Neuron (in vitro differentiated cells): ENCODE measurements around the gene HIGD2B.
"Not testable (repeated sequence)": the region's sequence is repeated elsewhere in the genome, so short reads cannot be mapped to it uniquely, and the experiment has no call there.

Experiments
- H2AFZ ChIP-seq: one replicate; pipeline ENCODE4 v1.6.1; 2013; ENCODE audit warnings: low read depth, mild to moderate bottlenecking, inconsistent platforms, low read length, moderate library complexity
- H3K27me3 ChIP-seq: one replicate; pipeline ENCODE4 v1.6.1; 2013; ENCODE audit warnings: low read length; ENCODE audit not compliant: insufficient read depth
- H3K36me3 ChIP-seq: one replicate; pipeline ENCODE4 v1.6.1; 2013; ENCODE audit warnings: low read length; ENCODE audit not compliant: insufficient read depth
- H3K4me1 ChIP-seq: one replicate; pipeline ENCODE4 v1.6.1; 2013; ENCODE audit warnings: low read length; ENCODE audit not compliant: insufficient read depth
- H3K4me3 ChIP-seq: 2 replicates; pipeline ENCODE4 v1.5.1; 2013; ENCODE audit warnings: mild to moderate bottlenecking, low read length, moderate library complexity
- H3K9me3 ChIP-seq: one replicate; pipeline ENCODE4 v1.6.1; 2013; ENCODE audit warnings: low read length

Gene HIGD2B

DNA sequence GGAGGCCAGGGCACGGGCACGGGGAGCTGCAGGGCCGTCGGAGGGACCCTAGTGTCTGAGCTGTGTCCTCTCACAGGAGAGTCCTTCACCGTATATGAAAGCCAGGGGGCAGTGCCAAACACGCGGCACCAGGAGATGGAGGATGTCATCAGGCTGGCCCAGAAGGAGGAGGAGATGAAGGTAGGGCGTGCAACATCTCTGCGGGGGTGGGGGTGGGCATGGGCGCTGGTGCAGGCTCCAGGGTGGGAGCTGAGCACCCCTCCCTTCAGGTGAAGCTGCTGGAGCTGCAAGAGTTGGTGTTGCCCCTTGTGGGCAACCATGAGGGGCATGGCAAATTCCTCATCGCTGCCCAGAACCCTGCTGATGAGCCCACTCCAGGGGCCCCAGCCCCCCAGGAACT lies 20.3 kb downstream of the HIGD2B start:
- not testable (repeated sequence) for H3K9me3 ChIP-seq

DNA sequence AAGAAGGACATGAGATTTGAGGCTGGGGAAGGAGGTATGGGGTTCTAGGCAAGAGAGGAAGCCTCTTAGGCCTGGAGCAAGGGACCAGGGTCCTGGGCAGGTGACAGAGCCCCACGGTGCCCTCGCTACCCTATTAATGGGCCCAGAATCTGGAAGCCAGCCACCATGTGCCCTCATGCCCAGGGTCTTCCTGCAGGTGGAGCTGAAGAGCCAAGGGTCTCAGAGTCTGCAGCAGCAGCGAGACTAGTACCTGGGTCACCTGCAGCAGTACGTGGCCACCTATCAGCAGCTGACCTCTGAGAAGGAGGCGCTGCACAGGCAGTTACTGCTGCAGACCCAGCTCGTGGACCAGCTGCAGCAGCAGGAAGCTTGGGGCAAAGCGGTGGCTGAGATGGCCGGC lies 22.1 kb downstream of the HIGD2B start:
- H3K27me3 ChIP-seq, H3K4me3 ChIP-seq, H3K36me3 ChIP-seq, H3K4me1 ChIP-seq, H3K9me3 ChIP-seq, H2AFZ ChIP-seq: not testable (repeated sequence)

More for the DNA sequence above, 20.3 kb downstream of the HIGD2B start:
- not testable (repeated sequence) for H3K4me1 ChIP-seq, H2AFZ ChIP-seq, H3K36me3 ChIP-seq, H3K4me3 ChIP-seq, H3K27me3 ChIP-seq

DNA sequence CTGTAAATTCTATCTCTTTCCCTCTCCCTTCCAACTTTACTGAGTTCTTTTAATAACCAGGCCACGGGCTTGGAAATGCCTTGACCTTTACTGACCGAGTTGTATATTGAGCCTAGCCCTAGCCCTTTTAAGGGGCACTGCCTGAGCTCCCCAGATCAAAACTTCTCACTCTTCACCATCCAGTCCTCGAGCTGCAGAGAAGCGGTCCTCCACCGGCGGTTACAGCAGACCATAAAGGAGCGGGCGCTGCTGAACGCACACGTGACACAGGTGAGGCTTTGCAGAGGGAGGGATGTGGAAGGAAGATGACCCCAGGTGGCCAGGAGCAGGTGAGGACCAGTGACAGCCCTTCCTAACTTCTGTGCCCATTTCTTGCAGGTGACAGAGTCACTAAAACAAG lies 24.9 kb downstream of the HIGD2B start:
- not testable (repeated sequence) for H3K9me3 ChIP-seq

DNA sequence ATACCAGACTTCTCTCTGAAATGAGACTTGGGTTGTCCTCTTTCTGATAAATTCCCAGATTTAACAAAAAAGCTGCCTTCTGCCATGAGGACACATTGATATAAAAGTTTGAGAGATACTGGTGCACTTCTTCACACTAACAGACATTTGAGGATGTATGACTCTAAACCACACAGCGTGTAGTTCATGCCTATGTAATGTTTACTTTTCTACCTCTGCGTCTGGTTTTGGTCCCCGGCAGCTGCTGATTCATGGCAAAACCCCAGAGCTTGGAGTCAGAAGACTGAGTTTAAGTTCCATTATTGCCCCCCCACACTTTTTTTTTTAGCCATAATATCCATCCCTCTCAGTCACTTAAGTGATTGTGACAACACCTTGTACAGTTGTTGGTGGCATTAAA lies 30.0 kb downstream of the HIGD2B start:
- H3K4me1 ChIP-seq = not testable (repeated sequence)

More for the DNA sequence above, 24.9 kb downstream of the HIGD2B start:
- H3K4me1 ChIP-seq, H3K4me3 ChIP-seq, H3K36me3 ChIP-seq, H3K27me3 ChIP-seq, H2AFZ ChIP-seq: not testable (repeated sequence)

DNA sequence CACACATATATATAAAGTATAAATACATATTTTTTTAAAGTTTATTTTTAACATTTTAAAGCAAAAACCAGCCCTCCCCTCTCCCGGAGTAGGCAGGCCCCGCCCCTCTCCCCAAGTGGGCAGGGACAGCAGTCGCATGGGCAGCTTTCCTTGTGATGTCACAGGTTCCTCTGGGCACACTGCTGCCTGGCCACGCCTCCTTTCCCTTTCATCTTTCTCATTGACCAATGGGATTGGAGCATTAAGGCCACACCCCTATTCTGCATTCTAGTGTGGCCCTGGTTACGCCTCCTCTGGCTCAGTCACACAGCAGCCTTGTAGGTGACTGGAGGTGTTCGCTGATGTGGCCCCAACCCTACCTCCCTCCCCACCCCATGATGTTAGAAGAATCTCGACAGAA lies 31.6 kb downstream of the HIGD2B start, which contains the start of gene GOLGA6B:
TSS of gene GOLGA6B (plus strand) at position 301 of the 400 bp plus-strand sequence. CDS start at position 342, 41 bp downstream.
- not testable (repeated sequence) for H3K27me3 ChIP-seq, H3K9me3 ChIP-seq, H3K4me3 ChIP-seq, H2AFZ ChIP-seq, H3K36me3 ChIP-seq, H3K4me1 ChIP-seq

More for the DNA sequence above, 30.0 kb downstream of the HIGD2B start:
- not testable (repeated sequence) for H3K27me3 ChIP-seq, H2AFZ ChIP-seq, H3K4me3 ChIP-seq, H3K9me3 ChIP-seq, H3K36me3 ChIP-seq

DNA sequence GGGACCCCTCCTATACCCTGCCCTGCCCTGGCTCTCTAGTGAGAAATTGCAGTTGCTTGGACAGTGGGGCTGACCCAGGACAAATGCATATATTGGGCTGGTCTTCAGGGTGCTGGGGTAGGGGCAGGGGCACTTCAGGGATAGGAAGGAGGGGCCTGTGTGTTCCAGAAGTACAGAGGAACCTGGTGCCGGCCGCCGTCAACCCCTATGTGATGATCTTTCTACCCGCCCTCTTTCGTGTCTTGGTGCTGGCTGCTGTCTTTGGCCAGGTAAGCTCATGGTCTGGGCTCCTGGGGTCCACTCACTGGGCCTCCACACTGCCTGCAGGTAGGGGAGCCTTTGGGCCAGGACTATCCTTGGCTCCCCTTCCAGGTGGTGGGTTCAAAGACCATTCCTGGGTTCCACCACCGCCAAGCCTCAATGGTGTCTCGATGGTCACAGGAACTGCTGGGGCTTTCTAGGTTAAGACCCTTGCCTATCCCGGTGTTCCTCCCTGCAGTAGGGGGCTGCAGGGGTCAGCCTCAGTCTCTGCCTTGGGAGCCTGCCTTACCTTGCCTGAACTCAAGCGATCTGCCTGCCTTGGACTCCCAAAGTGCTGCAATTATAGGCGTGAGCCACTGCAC lies 37.2 kb downstream of the HIGD2B start:
- H3K9me3 ChIP-seq, H3K4me1 ChIP-seq, H3K4me3 ChIP-seq, H3K27me3 ChIP-seq, H2AFZ ChIP-seq, H3K36me3 ChIP-seq: not testable (repeated sequence)

DNA sequence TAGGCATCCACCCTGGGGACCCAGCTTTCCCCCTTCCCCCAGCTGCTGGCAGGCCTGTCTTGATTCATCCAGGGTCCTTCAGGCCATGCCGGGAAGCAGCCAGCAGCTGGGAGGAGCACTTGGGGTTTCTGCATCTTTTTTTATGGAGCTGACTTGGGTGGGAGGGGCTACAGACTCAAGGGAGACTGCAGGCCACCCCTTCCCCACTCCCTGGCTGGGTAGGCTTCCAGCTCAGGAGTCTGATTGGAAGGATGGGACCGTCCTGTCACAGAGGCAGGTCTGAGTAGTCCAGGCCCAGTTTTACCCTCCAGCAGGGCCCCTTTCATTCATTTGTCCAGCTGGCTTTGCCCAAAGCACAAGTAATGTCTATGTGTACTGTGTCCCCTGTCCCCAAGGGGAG lies 43.7 kb downstream of the HIGD2B start:
- H3K4me3 ChIP-seq, H3K4me1 ChIP-seq, H2AFZ ChIP-seq, H3K36me3 ChIP-seq, H3K9me3 ChIP-seq, H3K27me3 ChIP-seq: not testable (repeated sequence)

DNA sequence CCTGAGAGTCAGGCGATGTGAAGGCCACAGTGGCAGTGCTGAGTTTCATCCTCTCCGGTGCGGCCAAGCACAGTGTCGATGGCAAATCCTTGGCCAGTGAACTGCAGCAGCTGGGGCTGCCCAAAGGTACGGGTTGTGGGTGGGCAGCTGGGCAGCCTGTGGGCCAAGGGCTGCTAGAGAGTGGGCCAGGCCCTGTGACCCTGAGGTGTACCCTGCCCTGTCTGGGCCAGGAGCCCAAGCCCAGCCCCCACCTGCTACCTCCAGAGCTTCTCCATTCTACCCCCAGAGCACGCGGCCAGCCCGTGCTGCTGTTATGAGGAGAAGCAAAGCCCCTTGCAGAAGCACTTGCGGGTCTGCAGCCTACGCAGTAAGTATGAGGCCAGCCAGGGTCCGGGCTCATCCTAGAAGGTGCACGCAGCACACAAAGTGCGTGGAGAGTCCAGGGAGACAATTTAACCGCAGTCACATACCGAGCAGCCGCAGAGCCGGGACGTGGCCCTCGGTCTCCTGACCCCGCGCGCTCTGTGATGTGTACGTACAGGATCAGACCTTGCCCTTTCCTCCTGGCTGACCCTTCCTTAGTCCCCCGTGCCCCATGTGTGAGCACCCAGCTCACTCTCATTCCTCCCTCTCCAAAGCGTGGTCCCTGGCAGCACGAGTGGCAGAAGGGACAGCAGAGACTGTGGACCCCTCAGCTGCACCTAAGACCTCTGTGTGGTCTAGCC lies 46.1 kb downstream of the HIGD2B start:
- not testable (repeated sequence) for H3K4me1 ChIP-seq, H3K27me3 ChIP-seq, H3K4me3 ChIP-seq, H3K9me3 ChIP-seq, H3K36me3 ChIP-seq, H2AFZ ChIP-seq

DNA sequence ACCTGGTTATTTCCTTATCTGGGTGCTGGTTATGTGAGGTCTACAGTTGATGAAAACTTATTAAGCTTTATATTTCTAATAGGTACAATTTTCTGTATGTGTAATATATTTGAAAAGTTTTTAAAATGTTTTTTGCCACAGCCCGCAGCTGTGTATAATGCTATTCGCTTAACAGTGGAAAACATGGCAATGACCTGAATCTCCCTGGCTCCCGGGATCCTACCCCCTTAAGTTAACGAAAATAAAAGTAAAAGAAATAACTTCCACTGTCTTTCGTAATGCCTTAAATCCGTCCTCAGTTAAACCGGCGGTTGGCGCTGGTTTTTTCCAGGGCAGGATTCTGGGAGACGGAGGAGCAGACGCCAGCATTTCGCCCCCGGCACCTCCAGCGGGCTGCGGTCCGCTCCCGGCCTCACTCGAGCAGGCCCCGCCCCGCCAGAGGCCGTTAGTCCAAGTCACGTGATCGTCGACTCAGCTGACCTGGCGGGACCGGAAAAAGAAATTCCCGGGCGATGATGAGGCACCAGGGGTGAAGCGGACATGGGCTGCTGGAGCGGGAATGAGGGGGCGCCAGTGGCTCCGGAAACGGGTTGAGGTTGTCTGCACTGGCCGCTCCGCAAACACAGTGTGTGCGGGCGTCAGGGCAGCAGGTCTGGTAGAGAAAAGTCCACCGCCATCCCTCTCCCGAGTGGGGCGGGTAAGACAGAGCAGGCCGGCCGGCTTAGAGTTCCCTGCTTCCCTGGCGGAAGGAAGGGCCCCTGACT lies 49.3 kb downstream of the HIGD2B start:
- H3K27me3 ChIP-seq, H3K36me3 ChIP-seq, H2AFZ ChIP-seq, H3K4me1 ChIP-seq, H3K9me3 ChIP-seq: not testable (repeated sequence)
- peak overlapping the region; percentile 53 for H3K4me3 ChIP-seq

DNA sequence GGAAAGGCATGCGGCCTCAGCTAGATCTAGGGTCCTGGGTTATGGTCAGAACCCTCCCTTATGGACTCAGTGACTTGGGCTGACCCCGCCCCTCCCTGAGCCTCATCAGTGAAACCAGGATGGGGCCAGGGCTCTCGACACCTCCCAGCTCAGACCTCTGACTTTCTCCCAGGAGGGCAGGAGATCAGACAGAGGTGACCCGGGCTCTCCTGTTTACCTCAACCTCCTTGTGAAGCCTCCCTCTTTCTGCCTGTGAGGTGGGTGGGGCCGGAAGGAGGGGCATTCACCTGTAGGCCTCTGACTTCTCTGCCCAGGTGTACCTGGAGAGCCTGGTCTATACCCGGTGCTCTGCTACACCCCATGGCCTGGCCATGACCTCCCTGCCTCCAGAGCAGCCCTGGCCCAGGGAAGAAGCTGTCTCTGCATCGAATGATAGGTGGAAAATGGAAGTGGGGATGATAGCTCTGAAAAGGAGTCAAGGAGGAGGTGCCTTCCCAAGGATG lies 56.9 kb downstream of the HIGD2B start:
- not testable (repeated sequence) for H3K27me3 ChIP-seq, H3K4me1 ChIP-seq, H3K9me3 ChIP-seq, H2AFZ ChIP-seq, H3K36me3 ChIP-seq, H3K4me3 ChIP-seq

DNA sequence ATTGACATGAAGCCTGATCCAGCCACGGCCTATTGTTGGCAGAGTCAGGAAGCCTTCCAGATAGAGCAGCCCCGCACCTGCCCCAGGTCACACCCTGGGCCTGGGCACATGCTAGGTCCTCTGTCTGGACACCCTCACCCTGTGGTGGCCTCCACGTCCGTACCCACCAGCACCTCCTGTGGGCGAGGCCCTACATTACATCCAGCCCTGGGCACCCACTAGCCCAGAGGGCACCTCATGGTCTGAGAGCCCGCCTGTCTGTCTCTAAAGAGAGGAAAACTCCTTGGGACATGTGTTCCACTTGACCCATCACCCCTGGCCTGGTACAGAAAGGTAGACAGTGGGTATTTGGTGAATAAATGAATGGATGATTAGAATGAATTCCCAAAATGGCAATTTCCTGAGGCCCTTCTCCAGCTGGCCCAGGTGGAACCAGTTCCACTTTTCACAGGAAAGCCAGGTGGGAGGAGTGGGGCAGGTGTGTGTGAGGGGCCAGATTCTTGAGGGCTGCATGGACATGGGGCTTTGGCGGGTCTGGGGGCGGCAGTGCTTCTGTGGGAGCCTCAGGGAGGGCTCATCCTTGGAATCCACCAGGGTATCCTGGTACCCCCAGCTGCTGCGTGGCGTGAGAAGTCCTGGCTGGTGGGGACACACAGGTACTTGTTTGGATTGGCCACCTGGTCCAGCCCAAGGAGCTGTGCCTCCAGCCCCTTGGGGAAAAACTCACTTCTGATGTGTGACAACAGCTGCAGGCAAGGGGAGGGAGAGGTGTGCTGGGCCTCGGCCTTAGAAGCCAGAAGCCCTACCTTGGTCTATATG lies 57.5 kb downstream of the HIGD2B start:
- not testable (repeated sequence) for H3K4me1 ChIP-seq, H3K27me3 ChIP-seq, H3K36me3 ChIP-seq, H2AFZ ChIP-seq, H3K4me3 ChIP-seq, H3K9me3 ChIP-seq

DNA sequence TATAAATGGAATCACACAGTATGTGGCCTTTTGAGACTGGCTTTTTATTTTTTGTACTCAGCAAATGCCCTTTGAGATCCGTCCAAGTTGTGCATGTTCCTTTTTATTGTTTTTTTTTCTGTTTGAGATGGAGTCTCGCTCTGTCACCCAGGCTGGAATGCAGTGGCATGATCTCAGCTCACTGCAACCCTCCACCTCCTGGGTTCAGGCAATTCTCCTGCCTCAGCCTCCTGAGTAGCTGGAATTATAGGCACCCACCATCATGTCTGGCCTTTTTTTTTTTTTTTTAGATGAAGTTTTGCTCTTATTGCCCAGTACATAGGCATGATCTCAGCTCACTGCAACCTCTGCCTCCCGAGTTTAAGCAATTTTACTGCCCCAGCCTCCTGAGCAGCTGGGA lies 59.8 kb downstream of the HIGD2B start:
- H3K36me3 ChIP-seq, H3K4me1 ChIP-seq, H3K4me3 ChIP-seq, H3K9me3 ChIP-seq, H2AFZ ChIP-seq, H3K27me3 ChIP-seq: not testable (repeated sequence)
